H1 (cell line): ENCODE data around the gene PTPRG. TPM values are rescaled to one million over a fixed set of nuclear protein-coding genes. Genes with fewer than 3 reads are reported as not detected.

Experiments
- CTCF ChIA-PET: fragments of 300-600 bp; sonication (Branson Sonifier 250); formaldehyde crosslinking; loops from one replicate; lab custom pipeline; 2021; ENCODE audit not compliant: partially characterized antibody; lab: Charles Lee
- POLR2A ChIA-PET: fragments of 300-600 bp; sonication (Branson Sonifier 250); formaldehyde crosslinking; loops from one replicate; lab custom pipeline; 2021; ENCODE audit warnings: inconsistent platforms; ENCODE audit not compliant: partially characterized antibody; lab: Charles Lee
- DNase-seq, 2 experiments: peaks; one replicate each; pipeline versions ENCODE4 v3.0.0 to v3.0.0-alpha.2; 2010 to 2022; ENCODE audit warnings: low spot score in 2 of 2, low read depth in 1 of 2, mixed read lengths in 1 of 2
- FAIRE-seq: peaks from 2 replicates; lab custom pipeline; 2011; peaks lifted over from hg19 to GRCh38; lab: Jason Lieb, UNC
- H2AFZ ChIP-seq: 2 replicates; pipeline ENCODE4 v1.8.1; 2012; ENCODE audit warnings: low read length, inconsistent platforms
- H2AK5ac ChIP-seq: 2 replicates; pipeline ENCODE4 v1.6.1; 2013; ENCODE audit warnings: low read depth, low read length
- H2BK120ac ChIP-seq: replicated peaks from 2 replicates; pipeline ENCODE3; 2013; ENCODE audit warnings: low read depth, low read length, inconsistent platforms
- H2BK12ac ChIP-seq: 2 replicates; pipeline ENCODE4 v1.6.1; 2013; ENCODE audit warnings: low read depth, low read length
- H2BK15ac ChIP-seq: 2 replicates; pipeline ENCODE4 v1.6.1; 2013; ENCODE audit warnings: low read length
- H2BK20ac ChIP-seq: 2 replicates; pipeline ENCODE4 v1.6.1; 2013; ENCODE audit warnings: low read length
- H2BK5ac ChIP-seq: 2 replicates; pipeline ENCODE4 v1.6.1; 2013; ENCODE audit warnings: low read depth, low read length
- H3K14ac ChIP-seq: 2 replicates; pipeline ENCODE4 v1.6.1; 2013; ENCODE audit warnings: inconsistent platforms; ENCODE audit not compliant: insufficient read length
- H3K18ac ChIP-seq: 2 replicates; pipeline ENCODE4 v1.6.1; 2013; ENCODE audit warnings: low read length; ENCODE audit errors: extremely low read depth
- H3K23ac ChIP-seq: 2 replicates; pipeline ENCODE4 v1.6.1; 2013; ENCODE audit warnings: inconsistent platforms; ENCODE audit not compliant: insufficient read length
- H3K23me2 ChIP-seq: 2 replicates; pipeline ENCODE4 v1.6.1; 2013; ENCODE audit warnings: low read depth, low read length
- H3K27ac ChIP-seq: 2 replicates; pipeline ENCODE4 v1.6.1; 2011; ENCODE audit warnings: low read depth, low read length, inconsistent platforms
- H3K27me3 ChIP-seq, 4 experiments: replicated peaks in 1 of 4; 1 replicate in 1 of 4; 2 replicates in 3 of 4; pipeline versions ENCODE4 v1.6.1 to v1.8.1; 2011 to 2013; ENCODE audit warnings: low read length in 3 of 4, mild to moderate bottlenecking in 3 of 4, inconsistent platforms in 2 of 4, mixed read lengths in 2 of 4, moderate library complexity in 1 of 4; ENCODE audit not compliant: control insufficient read depth in 3 of 4, insufficient read depth in 3 of 4; ENCODE audit errors: extremely low read depth in 1 of 4
- H3K36me3 ChIP-seq, 4 experiments: 2 replicates each; pipeline versions ENCODE4 v1.6.1 to v1.8.1; 2011 to 2013; ENCODE audit warnings: mild to moderate bottlenecking in 4 of 4, low read length in 3 of 4, moderate library complexity in 2 of 4, control low read depth in 1 of 4, inconsistent platforms in 1 of 4; ENCODE audit not compliant: insufficient read depth in 4 of 4, control insufficient read depth in 2 of 4
- H3K4ac ChIP-seq: replicated peaks from 2 replicates; pipeline ENCODE3; 2013; ENCODE audit warnings: low read length, low read depth, mixed read lengths, inconsistent platforms; ENCODE audit not compliant: insufficient read length
- H3K4me1 ChIP-seq, 4 experiments: replicated peaks in 1 of 4; 1 replicate in 1 of 4; 2 replicates in 3 of 4; pipeline versions ENCODE4 v1.6.1 to v1.8.1; 2011 to 2013; ENCODE audit warnings: low read length in 3 of 4, inconsistent platforms in 2 of 4, mixed read lengths in 1 of 4; ENCODE audit not compliant: insufficient read depth in 4 of 4, control insufficient read depth in 3 of 4
- H3K4me2 ChIP-seq, 2 experiments: 2 replicates each; pipeline versions ENCODE4 v1.6.1 to v1.8.1; 2011 to 2013; ENCODE audit warnings: low read depth in 2 of 2, low read length in 2 of 2, control low read depth in 1 of 2, inconsistent platforms in 1 of 2, mild to moderate bottlenecking in 1 of 2; ENCODE audit not compliant: insufficient read depth in 1 of 2
- H3K4me3 ChIP-seq, 4 experiments: fragments of 200-600, 300-600 bp in 1 of 4; sonication (generic), shearing (Covaris generic), sonication (Bioruptor Twin) in 1 of 4; 2 replicates each; pipeline versions ENCODE4 v1.5.1 to v1.8.1; 2011 to 2016; ENCODE audit warnings: low read length in 4 of 4, low read depth in 3 of 4, control low read depth in 2 of 4, inconsistent platforms in 2 of 4, mild to moderate bottlenecking in 2 of 4, mixed read lengths in 1 of 4, moderate library complexity in 1 of 4; ENCODE audit not compliant: insufficient read depth in 2 of 4; ENCODE audit errors: extremely low read depth in 1 of 4
- H3K56ac ChIP-seq: replicated peaks from 2 replicates; pipeline ENCODE3; 2013; ENCODE audit warnings: low read depth, mild to moderate bottlenecking, mixed read lengths, low read length, inconsistent platforms; ENCODE audit not compliant: insufficient read length
- H3K79me1 ChIP-seq: 2 replicates; pipeline ENCODE4 v1.6.1; 2013; ENCODE audit warnings: low read depth, low read length, control low read depth
- H3K79me2 ChIP-seq, 2 experiments: 2 replicates each; pipeline versions ENCODE4 v1.6.1 to v1.8.1; 2012 to 2013; ENCODE audit warnings: low read length in 2 of 2, mild to moderate bottlenecking in 2 of 2, inconsistent platforms in 1 of 2; ENCODE audit not compliant: insufficient read depth in 2 of 2, control insufficient read depth in 1 of 2
- H3K9ac ChIP-seq, 4 experiments: replicated peaks in 1 of 4; 1 replicate in 1 of 4; 2 replicates in 3 of 4; pipeline versions ENCODE4 v1.6.1 to v1.8.1; 2011 to 2013; ENCODE audit warnings: low read depth in 3 of 4, low read length in 3 of 4, control low read depth in 2 of 4, mild to moderate bottlenecking in 2 of 4, moderate library complexity in 2 of 4, inconsistent platforms in 1 of 4; ENCODE audit errors: extremely low read depth in 1 of 4
- H3K9me3 ChIP-seq, 2 experiments: 2 replicates each; pipeline versions ENCODE4 v1.6.1 to v1.8.1; 2012 to 2013; ENCODE audit warnings: mild to moderate bottlenecking in 2 of 2, moderate library complexity in 2 of 2, control low read depth in 1 of 2, inconsistent platforms in 1 of 2, low read depth in 1 of 2, low read length in 1 of 2, mixed read lengths in 1 of 2; ENCODE audit not compliant: insufficient read depth in 2 of 2
- H4K20me1 ChIP-seq, 2 experiments: replicated peaks in 1 of 2; 2 replicates each; pipeline versions ENCODE3 to v1.8.1; 2011 to 2013; ENCODE audit warnings: inconsistent platforms in 2 of 2, low read length in 2 of 2, mild to moderate bottlenecking in 1 of 2; ENCODE audit not compliant: insufficient read depth in 2 of 2, control insufficient read depth in 1 of 2
- H4K5ac ChIP-seq: 2 replicates; pipeline ENCODE4 v1.6.1; 2013; ENCODE audit warnings: low read length, low read depth, mixed read lengths, inconsistent platforms; ENCODE audit not compliant: insufficient read length
- H4K8ac ChIP-seq: 2 replicates; pipeline ENCODE4 v1.8.0; 2013; ENCODE audit warnings: mild to moderate bottlenecking, moderate library complexity, low read length, inconsistent platforms; ENCODE audit not compliant: insufficient read depth; ENCODE audit errors: extremely low read depth
- H4K91ac ChIP-seq: replicated peaks from 2 replicates; pipeline ENCODE3; 2013; ENCODE audit warnings: low read length, mixed read lengths, inconsistent platforms; ENCODE audit not compliant: insufficient read length
- BCL11A ChIP-seq, 2 experiments: IDR thresholded peaks; one replicate each; pipeline ENCODE4 v1.6.1; 2011; ENCODE audit warnings: low read depth in 2 of 2, low read length in 2 of 2, mild to moderate bottlenecking in 2 of 2
- BRCA1 ChIP-seq: IDR thresholded peaks from 2 replicates; pipeline ENCODE4 v1.6.1; 2012; ENCODE audit warnings: low read depth, low read length, improper control_type of control experiment
- CBX5 ChIP-seq: fragments of 300-800, 300-1000 bp; sonication (generic); IDR thresholded peaks from 2 replicates; pipeline ENCODE4 v1.7.1; 2016; ENCODE audit warnings: antibody characterized with exemption, low read length, low read depth
- CREB1 ChIP-seq: IDR thresholded peaks from 2 replicates; pipeline ENCODE4 v1.6.1; 2012; ENCODE audit warnings: inconsistent platforms
- EZH2 ChIP-seq: fragments of 200-600 bp; sonication (generic); IDR thresholded peaks from 2 replicates; pipeline ENCODE4 v1.7.1; 2012; ENCODE audit warnings: low read depth, mild to moderate bottlenecking, moderate library complexity, low read length, inconsistent platforms; ENCODE audit not compliant: severe bottlenecking
- POLR2AphosphoS5 ChIP-seq: IDR thresholded peaks from 2 replicates; pipeline ENCODE4 v1.6.1; 2011; ENCODE audit warnings: low read depth, low read length
- SIN3A ChIP-seq, 2 experiments: IDR thresholded peaks in 1 of 2; conservative IDR thresholded peaks in 1 of 2; 2 replicates each; pipeline ENCODE4 v1.6.1; 2011 to 2012; ENCODE audit warnings: low read length in 2 of 2, improper control_type of control experiment in 1 of 2, low read depth in 1 of 2, mild to moderate bottlenecking in 1 of 2
- SIRT6 ChIP-seq: IDR thresholded peaks from one replicate; pipeline ENCODE4 v1.7.1; 2012; ENCODE audit warnings: low read length, inconsistent platforms
- WGBS, 2 experiments: shearing (Covaris generic) in 1 of 2; methylation state at CpG; one replicate each; pipeline versions ENCODE4 v1.1.6 to v1.1.7; 2013 to 2015; ENCODE audit warnings: low lambda C conversion rate in 2 of 2, mixed read lengths in 2 of 2, inconsistent platforms in 1 of 2, low coverage in 1 of 2, missing lambda C conversion rate in 1 of 2; ENCODE audit not compliant: insufficient replicate concordance in 2 of 2, insufficient coverage in 1 of 2, insufficient read length in 1 of 2; ENCODE audit errors: extremely low coverage in 1 of 2, missing lambda C conversion rate in 1 of 2; 5-methylcytosine and 5-hydroxymethylcytosine counted together
- polyA plus RNA-seq, 7 experiments: library from polyadenylated mRNA; depleted of rRNA in 3 of 7; stranded (reverse) in 5 of 7; unstranded in 2 of 7; fragments of >200 nt in 5 of 7; fragments of 200-250 nt in 2 of 7; gene quantifications; 1 replicate in 5 of 7; 2 replicates in 1 of 7; 4 replicates in 1 of 7; pipeline versions ENCODE4 v1.2.1 to v1.2.3, GENCODE V29; 2011 to 2013; ENCODE audit warnings: missing spikeins in 2 of 7, mixed read lengths in 2 of 7
- total RNA-seq: library from RNA; stranded (reverse); fragmentation: NEBNext Ultra II Directional; extraction: Animal tissue kit (Norgen Biotek cat#: 25700); gene quantifications from 2 replicates; pipeline ENCODE4 v1.2.1, GENCODE V29; 2021
- TF ChIP-seq, protein P1 (sequence below): IDR thresholded peaks from 2 replicates; pipeline ENCODE4 v1.6.1; 2011; ENCODE audit warnings: low read length, improper control_type of control experiment

PTPRG gene
- total and polyA plus RNA-seq, 2 of the 8 experiments (the other 6 are each of a cell fraction or from before 2014, with no cell fraction given) = 23.3 to 96.2 TPM

DNA sequence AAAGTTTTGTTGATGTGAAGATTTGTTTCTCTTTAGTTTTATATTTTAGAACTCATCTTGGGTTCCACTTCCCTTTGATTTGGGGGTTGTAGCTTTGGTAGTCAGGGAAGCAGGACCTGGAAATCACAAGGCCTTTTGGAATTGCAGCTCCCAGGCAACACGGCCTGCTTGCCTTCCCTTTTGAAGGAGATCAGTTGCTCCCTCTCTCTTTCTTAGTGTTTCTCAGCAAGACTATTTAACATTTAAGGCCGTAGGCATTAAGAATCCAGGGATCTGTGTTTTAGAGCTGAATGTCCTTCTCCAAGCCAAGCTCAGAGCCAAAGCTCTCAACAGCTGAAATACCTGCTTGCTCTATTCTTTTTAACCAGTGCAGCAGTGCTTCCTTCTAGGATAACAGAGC is 310.3 kb downstream of the PTPRG start:
- CTCF ChIA-PET = interaction anchor here (1.0 to 1.9 kb wide), 5 partner anchors 13 to 308 kb away, joined by 3 to 7 read pairs (median 4); no protein-coding TSS in a partner anchor
- Histone ChIP-seq H4K91ac (no peak overlapping the region), H3K14ac (no peak overlapping the region), H3K4me3 (peak overlapping the region in 1 of 4 experiments; percentile 19; a peak in 1 of 8 replicates), H3K23ac (no peak overlapping the region), H3K56ac (no peak overlapping the region), H2AFZ (no peak overlapping the region), H2BK5ac (0 out of 2 replicates have a peak overlapping the region, but pooled peaks have one; percentile 22), H3K4me1 (peaks cover 7 to 59% (median 42%) of the 10 kb centered on the region in 4 experiments), H4K20me1 (peaks cover 0 to 3% of the 10 kb centered on the region in 2 experiments), H3K18ac (no peak overlapping the region), H3K4me2 (peak overlapping the region; percentile 14 to 47), H2AK5ac (no peak overlapping the region), H4K8ac (no peak overlapping the region), H3K27me3 (no peaks in the 10 kb centered on the region), H3K79me1 (no peaks in the 10 kb centered on the region), H2BK12ac (0 out of 2 replicates have a peak overlapping the region, but pooled peaks have one; percentile 6), H3K27ac (peak overlapping the region; percentile 25; the same call in 1 of the 2 replicates), H2BK15ac (no peak overlapping the region), H3K36me3 (no peaks in the 10 kb centered on the region), H2BK20ac (0 out of 2 replicates have a peak overlapping the region, but pooled peaks have one; percentile 50), H2BK120ac (no peak overlapping the region), H3K79me2 (peaks cover 0 to 87% of the 10 kb centered on the region in 2 experiments; a peak in 3 of 4 replicates), H3K23me2 (no peaks in the 10 kb centered on the region), H3K9me3 (no peaks in the 10 kb centered on the region), H3K9ac (no peak overlapping the region), H3K4ac (no peak overlapping the region), H4K5ac (no peak overlapping the region)
- peak; percentile 36 for FAIRE-seq
- TF ChIP-seq BRCA1 (no peak), SIRT6 (no peak), SIN3A (conservative IDR thresholded peaks at IDR 0.05 in 1 of 2, IDR thresholded peaks at IDR 0.05 in 1 of 2; ENCODE audit: low read depth in 1 of 2, low read length in 2 of 2) (no peak), CBX5 (no peak), CREB1 (no peak), POLR2AphosphoS5 (no peak), BCL11A (IDR thresholded peaks at IDR 0.05; ENCODE audit: low read depth in 2 of 2, low read length in 2 of 2) (no peak), EZH2 (no peak)
- TF ChIP-seq, protein P1, sequence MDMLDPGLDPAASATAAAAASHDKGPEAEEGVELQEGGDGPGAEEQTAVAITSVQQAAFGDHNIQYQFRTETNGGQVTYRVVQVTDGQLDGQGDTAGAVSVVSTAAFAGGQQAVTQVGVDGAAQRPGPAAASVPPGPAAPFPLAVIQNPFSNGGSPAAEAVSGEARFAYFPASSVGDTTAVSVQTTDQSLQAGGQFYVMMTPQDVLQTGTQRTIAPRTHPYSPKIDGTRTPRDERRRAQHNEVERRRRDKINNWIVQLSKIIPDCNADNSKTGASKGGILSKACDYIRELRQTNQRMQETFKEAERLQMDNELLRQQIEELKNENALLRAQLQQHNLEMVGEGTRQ = no peak
- POLR2A ChIA-PET = interaction anchor here (0.8 to 1.4 kb wide), 5 partner anchors 8 to 242 kb away, joined by 3 to 5 read pairs (median 5); no protein-coding TSS in a partner anchor
- no peak for DNase-seq
- WGBS, 2 experiments = 23% methylated on average over 2 of the region's 2 CpGs; no CpG with 5 or more reads in 1 of the 2 experiments
